CD4-positive, alpha-beta T cell (primary cell): ENCODE data around the gene VPS13D. TPM values are rescaled to one million over a fixed set of nuclear protein-coding genes. Genes with fewer than 3 reads are reported as not detected.

Experiments
- ATAC-seq: fragments of 200-7000 bp; cut with Tn5 transposase; one replicate; pipeline ENCODE4 v1.10.0; 2022; ENCODE audit warnings: mild to moderate bottlenecking; ENCODE audit not compliant: poor library complexity
- CTCF ChIA-PET: fragments of 350-600 bp; sonication (Branson Sonifier 250); formaldehyde crosslinking; loops from one replicate; lab custom pipeline; 2021; ENCODE audit warnings: antibody characterized with exemption, inconsistent platforms; lab: Charles Lee
- POLR2A ChIA-PET: fragments of 350-600 bp; sonication (Branson Sonifier 250); formaldehyde crosslinking; loops from one replicate; lab custom pipeline; 2021; ENCODE audit warnings: antibody characterized with exemption, inconsistent platforms; lab: Charles Lee
- DNase-seq, 14 experiments: peaks; one replicate each; pipeline ENCODE4 v3.0.0-alpha.2; 2013 to 2020; ENCODE audit warnings: mixed read lengths in 2 of 14
- H3K27ac ChIP-seq, 2 donors: one replicate each; pipeline versions ENCODE4 v1.5.1 to v1.7.0; 2013; ENCODE audit warnings: low read length in 2 of 2, low read depth in 1 of 2, mild to moderate bottlenecking in 1 of 2
- H3K27me3 ChIP-seq, 2 experiments: 1 replicate in 1 of 2; 2 replicates in 1 of 2; pipeline versions ENCODE4 v1.6.1 to v1.7.0; 2013; ENCODE audit warnings: low read length in 2 of 2, control low read depth in 1 of 2, mild to moderate bottlenecking in 1 of 2, moderate library complexity in 1 of 2; ENCODE audit not compliant: insufficient read depth in 2 of 2, control insufficient read depth in 1 of 2
- H3K36me3 ChIP-seq: one replicate; pipeline ENCODE4 v1.6.1; 2013; ENCODE audit warnings: low read length, control low read depth; ENCODE audit not compliant: insufficient read depth
- H3K4me1 ChIP-seq: one replicate; pipeline ENCODE4 v1.6.1; 2013; ENCODE audit warnings: low read length, control low read depth; ENCODE audit not compliant: insufficient read depth
- H3K4me3 ChIP-seq: one replicate; pipeline ENCODE4 v1.5.1; 2013; ENCODE audit warnings: mild to moderate bottlenecking, low read length, moderate library complexity
- H3K9me3 ChIP-seq, 2 experiments: 1 replicate in 1 of 2; 2 replicates in 1 of 2; pipeline versions ENCODE4 v1.6.1 to v1.7.0; 2013; ENCODE audit warnings: low read length in 2 of 2, mild to moderate bottlenecking in 2 of 2, control low read depth in 1 of 2, moderate library complexity in 1 of 2; ENCODE audit not compliant: control insufficient read depth in 1 of 2, insufficient read depth in 1 of 2
- H3K27ac Mint-ChIP-seq: one replicate; pipeline ENCODE4 v1.8.0; 2020; ENCODE audit warnings: mixed read lengths
- H3K27me3 Mint-ChIP-seq: one replicate; pipeline ENCODE4 v1.8.0; 2021; ENCODE audit warnings: mixed read lengths
- H3K36me3 Mint-ChIP-seq: one replicate; pipeline ENCODE4 v1.8.0; 2021; ENCODE audit warnings: low read depth, mixed read lengths
- H3K4me1 Mint-ChIP-seq: one replicate; pipeline ENCODE4 v1.8.0; 2021; ENCODE audit warnings: low read depth, mixed read lengths
- H3K4me3 Mint-ChIP-seq: one replicate; pipeline ENCODE4 v1.8.0; 2020; ENCODE audit warnings: mild to moderate bottlenecking, mixed read lengths
- H3K9me3 Mint-ChIP-seq: one replicate; pipeline ENCODE4 v1.8.0; 2020; ENCODE audit warnings: mixed read lengths
- intact Hi-C, 2 experiments: fragments of 100-400 bp; cut with DNase I in 1 of 2; cut with micrococcal nuclease in 1 of 2; formaldehyde crosslinking; loops; one replicate each; pipeline versions ENCODE4 v1.15.1 to v1.9.0; 2023 to 2025; cut with DNase I, micrococcal nuclease
- total RNA-seq, 174 experiments: library from RNA in 2 of 174; stranded (reverse) in 2 of 174; gene quantifications; one replicate each; pipeline ENCODE4 v1.2.3 and lab custom pipeline; 2021 to 2026
- TF ChIP-seq, protein P1 (sequence below): fragments of 200-600 bp; IDR thresholded peaks from one replicate; pipeline ENCODE4 v1.8.0; 2022; ENCODE audit warnings: antibody characterized with exemption, mild to moderate bottlenecking

VPS13D gene
- total RNA-seq, 2 experiments from 2014 or later, result 63.0 to 67.3 TPM

DNA sequence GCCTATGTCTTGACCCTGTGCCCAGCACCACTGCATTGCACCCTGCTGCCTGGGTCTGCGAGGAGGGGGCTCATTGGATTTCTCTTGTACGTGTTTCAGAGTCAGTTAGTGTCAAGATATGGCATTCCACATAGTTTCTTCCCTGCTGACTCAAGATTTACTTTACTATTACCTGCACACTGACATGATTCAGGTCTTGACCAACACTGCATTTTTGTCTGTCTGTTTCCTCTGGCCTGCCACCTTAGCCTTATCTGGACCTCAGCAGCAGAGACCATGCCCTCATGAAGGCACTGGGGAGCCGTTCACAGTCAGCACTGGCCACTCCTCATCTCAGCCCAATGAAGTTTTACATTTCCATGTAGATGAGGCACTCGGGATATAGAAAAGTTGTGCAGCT, 232.8 kb downstream of the VPS13D start:
- DNase-seq (no peak), ATAC-seq (no peak)
- H3K4me3 ChIP-seq, result no peak overlapping the region
- H3K36me3 ChIP-seq, result peaks cover 41% of the 10 kb centered on the region
- peaks cover 11% of the 10 kb centered on the region for H3K4me1 ChIP-seq
- no peak overlapping the region for H3K27ac Mint-ChIP-seq
- ChIA-PET CTCF (interaction anchor here (0.7 kb wide), 1 partner anchor 26 kb away, joined by 3 read pairs; no protein-coding TSS in a partner anchor), POLR2A (interaction anchor here (1.0 to 1.5 kb wide), 2 partner anchors 9 to 10 kb away, joined by 3 read pairs; no protein-coding TSS in a partner anchor)
- TF ChIP-seq, protein P1, sequence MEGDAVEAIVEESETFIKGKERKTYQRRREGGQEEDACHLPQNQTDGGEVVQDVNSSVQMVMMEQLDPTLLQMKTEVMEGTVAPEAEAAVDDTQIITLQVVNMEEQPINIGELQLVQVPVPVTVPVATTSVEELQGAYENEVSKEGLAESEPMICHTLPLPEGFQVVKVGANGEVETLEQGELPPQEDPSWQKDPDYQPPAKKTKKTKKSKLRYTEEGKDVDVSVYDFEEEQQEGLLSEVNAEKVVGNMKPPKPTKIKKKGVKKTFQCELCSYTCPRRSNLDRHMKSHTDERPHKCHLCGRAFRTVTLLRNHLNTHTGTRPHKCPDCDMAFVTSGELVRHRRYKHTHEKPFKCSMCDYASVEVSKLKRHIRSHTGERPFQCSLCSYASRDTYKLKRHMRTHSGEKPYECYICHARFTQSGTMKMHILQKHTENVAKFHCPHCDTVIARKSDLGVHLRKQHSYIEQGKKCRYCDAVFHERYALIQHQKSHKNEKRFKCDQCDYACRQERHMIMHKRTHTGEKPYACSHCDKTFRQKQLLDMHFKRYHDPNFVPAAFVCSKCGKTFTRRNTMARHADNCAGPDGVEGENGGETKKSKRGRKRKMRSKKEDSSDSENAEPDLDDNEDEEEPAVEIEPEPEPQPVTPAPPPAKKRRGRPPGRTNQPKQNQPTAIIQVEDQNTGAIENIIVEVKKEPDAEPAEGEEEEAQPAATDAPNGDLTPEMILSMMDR, result no peak
- H3K9me3 Mint-ChIP-seq, result no peaks in the 10 kb centered on the region
- H3K27me3 Mint-ChIP-seq, result no peaks in the 10 kb centered on the region
- no peaks in the 10 kb centered on the region for H3K9me3 ChIP-seq
- H3K27ac ChIP-seq, result no peak overlapping the region
- H3K36me3 Mint-ChIP-seq, result peaks cover 87% of the 10 kb centered on the region
- H3K27me3 ChIP-seq, result no peaks in the 10 kb centered on the region
- intact Hi-C loops, result no loop called here
- H3K4me3 Mint-ChIP-seq, result no peak overlapping the region
- H3K4me1 Mint-ChIP-seq, result peaks cover 24% of the 10 kb centered on the region

DNA sequence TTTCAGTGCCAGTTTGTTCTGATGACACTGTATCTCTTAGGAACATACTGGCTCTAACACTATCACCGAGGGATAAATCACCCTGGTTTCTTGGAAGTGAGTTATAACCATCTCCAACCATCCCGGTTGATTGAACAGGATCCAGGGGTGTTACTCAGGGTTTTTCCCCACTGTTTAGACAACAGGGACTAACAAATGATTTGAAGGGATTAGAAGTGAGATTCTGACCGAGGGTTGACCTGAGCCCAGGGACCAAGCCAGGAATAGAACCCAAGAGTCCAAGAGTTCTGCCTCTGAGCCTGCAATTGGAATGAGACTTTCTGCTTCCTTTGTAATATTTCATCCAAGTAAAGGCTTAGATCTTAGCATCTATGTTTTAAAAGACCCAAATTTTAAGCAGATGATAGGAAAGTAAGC, 234.2 kb downstream of the VPS13D start:
- peaks cover 45% of the 10 kb centered on the region for H3K36me3 ChIP-seq
- no peaks in the 10 kb centered on the region for H3K27me3 Mint-ChIP-seq
- H3K4me3 Mint-ChIP-seq, result no peak overlapping the region
- intact Hi-C loops, result no loop called here
- no peak for DNase-seq
- H3K27me3 ChIP-seq, result no peaks in the 10 kb centered on the region
- no peaks in the 10 kb centered on the region for H3K4me1 ChIP-seq
- ChIA-PET POLR2A (interaction anchor here (1.0 to 1.5 kb wide), 2 partner anchors 11 to 46 kb away, joined by 3 read pairs; no protein-coding TSS in a partner anchor), CTCF (no interaction called here)
- ATAC-seq, result no peak
- no peak overlapping the region for H3K4me3 ChIP-seq
- TF ChIP-seq, protein P1, result no peak
- H3K9me3 Mint-ChIP-seq, result no peaks in the 10 kb centered on the region
- H3K27ac ChIP-seq, result no peak overlapping the region
- H3K9me3 ChIP-seq, result no peaks in the 10 kb centered on the region
- peaks cover 80% of the 10 kb centered on the region for H3K36me3 Mint-ChIP-seq
- peaks cover 18% of the 10 kb centered on the region for H3K4me1 Mint-ChIP-seq
- no peak overlapping the region for H3K27ac Mint-ChIP-seq

DNA sequence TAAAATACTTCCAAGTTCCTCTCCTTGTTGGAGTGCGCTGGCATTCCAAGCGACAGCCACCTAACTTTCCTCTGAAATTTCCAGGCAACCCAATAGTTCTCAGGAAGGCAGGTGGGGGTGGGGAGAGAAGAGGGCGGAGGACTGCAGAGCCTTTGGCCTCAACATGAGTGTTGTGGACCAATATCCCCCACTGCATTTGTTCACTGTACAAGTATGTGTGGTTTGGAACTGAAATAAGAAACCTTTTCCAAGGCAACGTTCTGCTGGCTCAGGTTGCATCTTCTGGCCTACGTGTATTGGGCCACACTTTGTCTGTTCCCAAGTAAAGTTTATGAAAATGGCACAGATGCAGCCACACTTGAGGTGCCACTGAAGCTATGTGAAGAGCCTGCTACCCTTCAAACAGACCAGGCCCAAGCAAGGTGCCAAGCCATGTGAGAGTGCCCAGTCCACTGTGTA, 234.8 kb downstream of the VPS13D start:
- Mint-ChIP-seq H3K4me3 (no peak overlapping the region), H3K36me3 (peaks cover 74% of the 10 kb centered on the region), H3K27ac (no peak overlapping the region), H3K9me3 (no peaks in the 10 kb centered on the region), H3K27me3 (no peaks in the 10 kb centered on the region), H3K4me1 (peaks cover 17% of the 10 kb centered on the region)
- TF ChIP-seq, protein P1, result no peak
- DNase-seq, result no peak
- ChIA-PET POLR2A (no interaction called here), CTCF (no interaction called here)
- no peaks in the 10 kb centered on the region for H3K9me3 ChIP-seq
- H3K4me1 ChIP-seq, result no peaks in the 10 kb centered on the region
- intact Hi-C loops, result no loop called here
- H3K27ac ChIP-seq, result no peak overlapping the region
- peaks cover 45% of the 10 kb centered on the region for H3K36me3 ChIP-seq
- H3K4me3 ChIP-seq, result no peak overlapping the region
- no peak for ATAC-seq
- no peaks in the 10 kb centered on the region for H3K27me3 ChIP-seq
